ENCODE results near the gene CEP112.
A peak's percentile ranks its signal among the peaks of the same experiment; 100 is the strongest.

The CEP112 gene

DNA sequence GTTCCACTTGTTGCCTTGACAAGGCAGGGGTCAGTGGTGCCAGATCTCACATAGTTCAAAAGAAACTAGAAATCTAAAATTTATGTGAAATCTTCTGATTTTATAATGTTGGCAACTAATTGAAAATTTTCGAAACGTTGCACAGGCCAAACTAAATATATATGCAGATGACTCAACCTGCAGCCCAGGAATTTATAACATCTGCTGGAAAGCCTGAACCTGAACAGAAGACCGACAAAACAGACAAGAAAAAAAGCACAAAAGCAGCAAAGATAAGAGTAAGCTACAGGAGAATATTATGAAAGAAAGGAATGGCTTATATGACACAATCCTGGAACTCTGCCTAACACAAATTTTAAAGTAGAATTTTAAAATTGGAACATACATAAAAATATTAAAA lies 207.6 kb downstream of the CEP112 start:
- TF ChIP-seq, protein P1, sequence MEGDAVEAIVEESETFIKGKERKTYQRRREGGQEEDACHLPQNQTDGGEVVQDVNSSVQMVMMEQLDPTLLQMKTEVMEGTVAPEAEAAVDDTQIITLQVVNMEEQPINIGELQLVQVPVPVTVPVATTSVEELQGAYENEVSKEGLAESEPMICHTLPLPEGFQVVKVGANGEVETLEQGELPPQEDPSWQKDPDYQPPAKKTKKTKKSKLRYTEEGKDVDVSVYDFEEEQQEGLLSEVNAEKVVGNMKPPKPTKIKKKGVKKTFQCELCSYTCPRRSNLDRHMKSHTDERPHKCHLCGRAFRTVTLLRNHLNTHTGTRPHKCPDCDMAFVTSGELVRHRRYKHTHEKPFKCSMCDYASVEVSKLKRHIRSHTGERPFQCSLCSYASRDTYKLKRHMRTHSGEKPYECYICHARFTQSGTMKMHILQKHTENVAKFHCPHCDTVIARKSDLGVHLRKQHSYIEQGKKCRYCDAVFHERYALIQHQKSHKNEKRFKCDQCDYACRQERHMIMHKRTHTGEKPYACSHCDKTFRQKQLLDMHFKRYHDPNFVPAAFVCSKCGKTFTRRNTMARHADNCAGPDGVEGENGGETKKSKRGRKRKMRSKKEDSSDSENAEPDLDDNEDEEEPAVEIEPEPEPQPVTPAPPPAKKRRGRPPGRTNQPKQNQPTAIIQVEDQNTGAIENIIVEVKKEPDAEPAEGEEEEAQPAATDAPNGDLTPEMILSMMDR (IDR thresholded peaks at IDR 0.05; ENCODE audit: low read depth, low read length, missing control alignments): no peak
- in situ Hi-C loops (cut with HindIII; ENCODE audit: low sequenced_read_pairs): loop anchor here (10.0 kb wide), 1 partner anchor 429 kb away; no protein-coding TSS in a partner anchor
- no peak overlapping the region for H3K4me3 ChIP-seq (ENCODE audit: low read depth, low read length)

DNA sequence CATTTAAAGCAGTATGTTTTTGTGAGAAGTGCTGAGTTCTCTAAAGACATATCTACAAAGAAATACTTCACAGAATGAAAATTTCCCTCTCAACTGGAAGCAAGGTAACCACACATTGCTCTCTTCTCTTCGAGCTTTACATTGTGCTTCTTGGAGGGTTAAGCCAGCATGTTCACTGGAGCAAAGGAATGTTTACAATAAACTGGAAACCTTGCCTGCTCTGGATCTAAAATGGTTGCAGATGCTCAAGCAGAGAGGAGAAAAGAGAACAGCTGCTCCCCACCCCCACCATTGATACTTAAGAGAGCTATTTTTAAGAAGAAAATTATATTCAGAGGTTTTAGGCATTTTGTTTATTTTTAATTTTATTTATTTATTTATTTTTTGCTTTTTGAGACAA lies 213.1 kb downstream of the CEP112 start:
- no peak overlapping the region for H3K4me3 ChIP-seq (ENCODE audit: low read depth, low read length)
- TF ChIP-seq, protein P1 (IDR thresholded peaks at IDR 0.05; ENCODE audit: low read depth, low read length, missing control alignments): no peak
- in situ Hi-C loops (cut with HindIII; ENCODE audit: low sequenced_read_pairs): no loop called here
- DNase-seq (ENCODE audit: low read depth): no peak

More for the DNA sequence above, 207.6 kb downstream of the CEP112 start:
- peak; percentile 19 for DNase-seq (ENCODE audit: low read depth)

DNA sequence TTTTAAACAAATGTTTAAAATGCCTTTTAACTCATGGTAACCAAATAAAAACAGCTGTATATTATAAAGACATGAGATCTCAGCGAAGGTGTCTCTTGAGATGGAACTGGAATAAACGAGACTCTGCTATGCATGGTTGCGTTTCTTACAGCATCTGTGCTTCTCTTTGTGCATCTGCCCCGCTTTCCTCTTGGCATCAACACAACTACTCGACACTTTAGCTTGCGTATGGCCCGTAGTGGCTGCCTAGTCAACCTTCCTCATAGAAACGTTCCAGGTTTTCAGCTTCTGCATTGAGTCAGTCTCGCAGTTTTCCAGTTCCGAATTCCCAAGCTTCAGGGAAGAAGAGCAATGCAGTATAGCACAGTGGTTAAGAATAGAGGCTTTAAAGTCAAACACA lies 214.9 kb downstream of the CEP112 start:
- no peak overlapping the region for H3K4me3 ChIP-seq (ENCODE audit: low read depth, low read length)
- TF ChIP-seq, protein P1 (IDR thresholded peaks at IDR 0.05; ENCODE audit: low read depth, low read length, missing control alignments): no peak
- DNase-seq (ENCODE audit: low read depth): no peak
- in situ Hi-C loops (cut with HindIII; ENCODE audit: low sequenced_read_pairs): no loop called here

DNA sequence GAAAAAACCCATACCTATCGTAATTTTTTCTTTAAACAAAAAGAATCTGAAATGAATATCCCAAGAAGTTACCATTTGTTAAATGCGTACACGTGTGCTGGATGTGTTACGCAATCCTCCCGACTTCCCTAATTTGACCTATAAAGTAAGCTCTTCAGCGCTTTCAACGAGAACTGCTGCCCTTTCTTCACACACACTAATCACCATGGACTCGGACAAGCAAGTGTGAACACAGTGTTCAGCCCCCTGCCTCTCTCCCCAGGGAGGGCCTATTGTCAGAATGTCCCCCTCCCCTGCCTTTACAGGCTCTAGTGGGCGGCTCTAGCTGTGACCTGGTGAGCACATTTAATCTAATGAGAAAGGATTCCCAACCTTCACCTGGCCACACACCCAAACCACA lies 216.1 kb downstream of the CEP112 start:
- TF ChIP-seq, protein P1 (IDR thresholded peaks at IDR 0.05; ENCODE audit: low read depth, low read length, missing control alignments): no peak
- no peak for DNase-seq (ENCODE audit: low read depth)
- H3K4me3 ChIP-seq (ENCODE audit: low read depth, low read length): no peak overlapping the region
- in situ Hi-C loops (cut with HindIII; ENCODE audit: low sequenced_read_pairs): no loop called here

DNA sequence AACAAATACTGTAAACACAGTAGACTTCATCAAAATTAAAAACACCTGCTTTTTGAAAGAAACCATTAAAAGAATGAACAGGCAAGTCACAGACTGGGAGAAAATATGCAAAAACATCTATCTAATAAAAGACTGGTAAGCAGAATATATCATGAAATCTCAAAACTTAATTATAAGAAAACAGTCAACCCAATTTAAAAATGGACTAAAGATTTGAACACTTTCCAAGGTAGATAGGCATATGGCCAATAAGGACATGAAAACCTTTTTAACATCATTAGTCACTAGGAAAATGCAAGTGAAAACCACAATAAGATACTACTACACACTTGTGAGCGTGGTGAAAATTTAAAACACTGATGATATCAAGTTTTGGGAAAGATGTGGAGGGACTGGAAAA lies 218.7 kb downstream of the CEP112 start:
- in situ Hi-C loops (cut with HindIII; ENCODE audit: low sequenced_read_pairs): no loop called here
- TF ChIP-seq, protein P1 (IDR thresholded peaks at IDR 0.05; ENCODE audit: low read depth, low read length, missing control alignments): no peak
- no peak overlapping the region for H3K4me3 ChIP-seq (ENCODE audit: low read depth, low read length)
- DNase-seq (ENCODE audit: low read depth): no peak

DNA sequence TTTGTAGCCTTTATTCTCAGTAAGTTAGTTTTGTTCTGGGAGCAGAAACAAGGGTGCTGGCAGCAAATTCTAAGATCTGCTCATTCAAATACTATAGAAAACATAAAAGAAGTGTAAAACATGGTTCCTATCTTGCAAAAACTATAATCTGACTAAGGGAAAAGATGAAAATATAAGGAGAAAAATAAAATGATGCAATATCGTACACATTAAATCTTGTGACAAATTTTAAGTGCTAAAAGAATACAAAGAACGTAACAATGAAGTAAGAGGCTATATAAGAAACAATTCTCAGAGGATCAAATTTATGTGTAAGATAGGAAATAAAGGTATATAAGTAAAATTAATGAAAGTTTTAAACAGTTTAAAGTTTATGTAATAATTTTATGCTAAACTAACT lies 224.6 kb downstream of the CEP112 start:
- TF ChIP-seq, protein P1 (IDR thresholded peaks at IDR 0.05; ENCODE audit: low read depth, low read length, missing control alignments): no peak
- no peak overlapping the region for H3K4me3 ChIP-seq (ENCODE audit: low read depth, low read length)
- DNase-seq (ENCODE audit: low read depth): no peak
- in situ Hi-C loops (cut with HindIII; ENCODE audit: low sequenced_read_pairs): no loop called here

All from astrocyte of the cerebellum (primary cell).